ENCODE data around the gene ZRANB1.

ZRANB1 gene

DNA sequence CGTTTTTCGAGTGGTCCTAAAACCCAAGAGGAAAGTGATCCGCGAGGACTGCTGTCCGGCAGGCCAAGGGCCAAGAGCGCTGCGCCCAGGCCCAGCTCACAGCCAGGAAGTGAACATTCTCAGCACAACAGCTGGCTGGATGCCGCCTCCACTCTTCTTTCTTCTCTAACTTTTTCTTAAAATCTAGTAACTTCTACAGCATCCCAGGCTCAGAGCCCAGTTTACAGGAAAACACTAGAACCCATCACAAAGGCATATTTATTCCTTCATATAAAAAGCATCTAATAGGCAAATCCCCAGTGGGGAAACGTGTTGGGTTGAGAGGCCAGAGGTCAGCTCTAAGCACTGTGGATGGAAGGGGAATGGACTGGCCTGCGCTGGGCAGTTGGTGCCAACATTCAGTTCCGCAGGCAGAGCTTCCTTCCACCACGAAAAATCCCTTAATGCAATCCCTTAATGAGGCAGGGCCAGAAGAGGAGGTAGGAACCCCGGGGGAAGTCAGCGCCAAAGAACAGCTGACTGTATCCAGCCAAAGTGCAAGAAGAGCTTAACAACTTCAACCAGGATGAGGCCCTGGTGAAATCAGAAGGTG lies 74.8 kb downstream of the ZRANB1 start:
- peaks cover 0 to 4% of the 10 kb centered on the region in 2 experiments for H3K4me1 ChIP-seq (ENCODE audit: control insufficient read depth in 1 of 2, insufficient read depth in 1 of 2, low read depth in 1 of 2, low read length in 1 of 2)
- H3K36me3 ChIP-seq: peaks cover 36% of the 10 kb centered on the region
- H3K9me3 ChIP-seq: no peaks in the 10 kb centered on the region
- H3K27ac ChIP-seq: no peak overlapping the region
- TF ChIP-seq, protein P1, sequence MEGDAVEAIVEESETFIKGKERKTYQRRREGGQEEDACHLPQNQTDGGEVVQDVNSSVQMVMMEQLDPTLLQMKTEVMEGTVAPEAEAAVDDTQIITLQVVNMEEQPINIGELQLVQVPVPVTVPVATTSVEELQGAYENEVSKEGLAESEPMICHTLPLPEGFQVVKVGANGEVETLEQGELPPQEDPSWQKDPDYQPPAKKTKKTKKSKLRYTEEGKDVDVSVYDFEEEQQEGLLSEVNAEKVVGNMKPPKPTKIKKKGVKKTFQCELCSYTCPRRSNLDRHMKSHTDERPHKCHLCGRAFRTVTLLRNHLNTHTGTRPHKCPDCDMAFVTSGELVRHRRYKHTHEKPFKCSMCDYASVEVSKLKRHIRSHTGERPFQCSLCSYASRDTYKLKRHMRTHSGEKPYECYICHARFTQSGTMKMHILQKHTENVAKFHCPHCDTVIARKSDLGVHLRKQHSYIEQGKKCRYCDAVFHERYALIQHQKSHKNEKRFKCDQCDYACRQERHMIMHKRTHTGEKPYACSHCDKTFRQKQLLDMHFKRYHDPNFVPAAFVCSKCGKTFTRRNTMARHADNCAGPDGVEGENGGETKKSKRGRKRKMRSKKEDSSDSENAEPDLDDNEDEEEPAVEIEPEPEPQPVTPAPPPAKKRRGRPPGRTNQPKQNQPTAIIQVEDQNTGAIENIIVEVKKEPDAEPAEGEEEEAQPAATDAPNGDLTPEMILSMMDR (IDR thresholded peaks at IDR 0.05): no peak
- H3K4me3 ChIP-seq (ENCODE audit: low read depth in 1 of 2, low read length in 1 of 2): no peak overlapping the region
- no peaks in the 10 kb centered on the region for H3K27me3 ChIP-seq

DNA sequence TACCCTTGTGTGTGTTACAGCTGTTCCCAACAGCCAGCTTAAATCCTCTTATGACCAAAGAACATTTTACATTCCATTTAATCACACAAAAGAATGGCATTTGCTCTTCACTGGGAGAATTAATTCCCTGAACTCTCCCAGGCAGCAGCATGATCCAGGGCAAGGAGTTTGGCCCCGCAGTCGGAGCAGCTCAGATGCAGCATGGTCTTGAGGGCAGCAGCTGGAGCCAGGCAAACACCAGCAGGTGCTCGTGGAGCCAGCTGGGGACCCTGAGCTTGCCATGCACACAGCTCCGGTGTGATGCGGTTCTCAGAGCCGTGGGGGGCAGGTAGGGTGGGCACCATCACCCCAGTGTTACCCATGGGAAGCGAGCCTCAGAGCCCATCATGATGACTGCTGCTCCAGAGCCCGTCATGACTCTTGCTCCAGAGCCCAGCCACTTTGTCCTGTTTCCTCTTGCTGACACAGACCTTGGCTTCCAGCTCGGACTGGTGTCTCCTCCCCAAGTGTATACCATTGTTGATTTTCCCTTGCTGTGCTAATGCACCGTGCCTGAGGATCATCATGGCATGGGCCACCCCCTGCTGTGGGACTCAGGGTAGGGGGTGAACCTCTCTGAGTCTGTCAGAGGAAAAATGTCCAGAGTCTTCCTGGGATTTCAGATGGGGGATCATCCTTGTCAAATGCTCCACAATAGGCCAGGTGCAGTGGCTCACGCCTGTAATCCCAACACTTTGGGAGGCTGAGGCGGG lies 75.8 kb downstream of the ZRANB1 start:
- TF ChIP-seq, protein P1 (IDR thresholded peaks at IDR 0.05): no peak
- Histone ChIP-seq H3K4me3 (ENCODE audit: low read depth in 1 of 2, low read length in 1 of 2) (no peak overlapping the region), H3K4me1 (ENCODE audit: control insufficient read depth in 1 of 2, insufficient read depth in 1 of 2, low read depth in 1 of 2, low read length in 1 of 2) (peaks cover 7 to 14% of the 10 kb centered on the region in 2 experiments), H3K36me3 (peaks cover 29% of the 10 kb centered on the region), H3K27ac (no peak overlapping the region), H3K9me3 (no peaks in the 10 kb centered on the region), H3K27me3 (no peaks in the 10 kb centered on the region)

- no peak overlapping the region for H3K4me3 ChIP-seq (ENCODE audit: low read depth in 1 of 2, low read length in 1 of 2)
- no peaks in the 10 kb centered on the region for H3K27me3 ChIP-seq
- H3K4me1 ChIP-seq (ENCODE audit: control insufficient read depth in 1 of 2, insufficient read depth in 1 of 2, low read depth in 1 of 2, low read length in 1 of 2): peaks cover 7 to 18% of the 10 kb centered on the region in 2 experiments
- peaks cover 30% of the 10 kb centered on the region for H3K36me3 ChIP-seq
- TF ChIP-seq, protein P1 (IDR thresholded peaks at IDR 0.05): no peak
- no peaks in the 10 kb centered on the region for H3K9me3 ChIP-seq
- peak overlapping the region; percentile 23 for H3K27ac ChIP-seq
Observed at GRCh38 chr10:125018576-125019143, 76.7 kb downstream of the ZRANB1 start.

DNA sequence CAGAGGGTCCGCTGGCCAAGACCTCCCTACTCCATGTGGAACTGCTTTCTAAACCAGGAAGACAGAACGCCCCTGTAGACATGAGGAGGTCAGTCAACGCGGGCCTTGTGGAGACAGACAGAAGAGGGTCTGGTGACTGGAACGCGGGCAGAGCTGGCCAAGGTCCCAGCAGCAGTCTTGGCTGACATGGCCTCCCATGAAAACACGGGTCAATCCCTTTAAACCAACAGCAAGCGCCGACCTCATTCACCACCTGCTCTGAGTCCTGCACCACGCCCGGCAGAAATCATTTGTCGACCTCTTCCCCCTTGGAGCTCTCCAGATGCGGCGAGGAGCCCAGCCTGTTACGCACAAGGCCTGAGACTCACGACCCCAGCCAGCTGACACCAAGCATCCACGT lies 78.5 kb downstream of the ZRANB1 start:
- H3K4me3 ChIP-seq (ENCODE audit: low read depth in 1 of 2, low read length in 1 of 2): no peak overlapping the region
- H3K27me3 ChIP-seq: no peaks in the 10 kb centered on the region
- peaks cover 40% of the 10 kb centered on the region for H3K36me3 ChIP-seq
- no peak overlapping the region for H3K27ac ChIP-seq
- TF ChIP-seq, protein P1 (IDR thresholded peaks at IDR 0.05): no peak
- H3K4me1 ChIP-seq (ENCODE audit: control insufficient read depth in 1 of 2, insufficient read depth in 1 of 2, low read depth in 1 of 2, low read length in 1 of 2): peaks cover 7 to 18% of the 10 kb centered on the region in 2 experiments
- no peaks in the 10 kb centered on the region for H3K9me3 ChIP-seq

GRCh38 chr10:125020871-125021270 lies 78.9 kb downstream of the ZRANB1 start:
- Histone ChIP-seq H3K27ac (no peak overlapping the region), H3K4me1 (ENCODE audit: control insufficient read depth in 1 of 2, insufficient read depth in 1 of 2, low read depth in 1 of 2, low read length in 1 of 2) (peaks cover 7 to 18% of the 10 kb centered on the region in 2 experiments), H3K36me3 (peaks cover 43% of the 10 kb centered on the region), H3K9me3 (no peaks in the 10 kb centered on the region), H3K27me3 (no peaks in the 10 kb centered on the region), H3K4me3 (ENCODE audit: low read depth in 1 of 2, low read length in 1 of 2) (no peak overlapping the region)
- TF ChIP-seq, protein P1 (IDR thresholded peaks at IDR 0.05): no peak
